GM12801 (cell line): Measurements from ENCODE around the gene SLC2A2.

Experiments used
- TF ChIP-seq, protein P1 (sequence below): IDR thresholded peaks from one replicate; pipeline ENCODE4 v1.5.1; 2011; ENCODE audit warnings: control low read depth; ENCODE audit not compliant: insufficient read length; ENCODE audit errors: extremely low read depth

Gene SLC2A2

DNA sequence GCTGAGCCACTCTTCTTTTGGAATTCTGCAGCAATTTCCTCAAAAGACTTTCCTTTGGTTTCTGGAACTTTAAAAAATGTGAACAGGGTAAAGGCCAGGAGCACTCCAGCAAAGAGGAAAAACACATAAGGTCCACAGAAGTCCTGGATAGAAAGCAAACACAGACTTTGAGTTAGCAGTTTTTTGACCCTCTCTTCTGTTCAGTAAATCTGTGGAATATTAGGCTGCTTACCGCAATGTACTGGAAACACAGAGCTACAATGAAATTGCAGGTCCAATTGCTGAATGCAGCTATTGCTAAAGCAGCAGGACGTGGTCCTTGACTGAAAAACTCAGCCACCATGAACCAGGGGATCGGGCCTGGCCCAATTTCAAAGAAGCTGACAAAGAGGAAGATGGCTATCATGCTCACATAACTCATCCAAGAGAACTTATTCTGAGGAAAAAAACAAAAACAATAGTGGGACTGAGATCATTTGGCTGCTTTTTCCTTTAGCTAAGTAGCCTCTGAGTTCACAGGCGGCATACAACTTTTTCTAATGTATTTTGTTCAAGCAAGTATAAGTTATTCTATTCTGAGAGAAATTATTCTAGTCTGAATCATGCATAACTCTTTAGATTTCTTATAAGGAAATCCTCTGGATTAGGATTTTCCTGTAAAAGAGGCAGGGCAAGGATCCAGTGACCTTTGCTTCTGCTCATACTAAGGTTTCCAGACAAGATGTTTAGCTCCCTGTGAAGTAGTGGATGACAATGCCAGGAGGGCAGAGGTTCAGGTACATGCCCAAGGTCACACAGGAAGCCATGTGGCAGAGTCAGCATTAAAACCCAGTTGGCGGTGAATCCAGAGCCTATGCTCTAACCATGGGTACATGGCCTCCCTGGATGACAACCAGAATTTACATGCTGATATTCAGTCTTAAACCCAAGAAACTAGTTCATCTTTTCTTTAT lies 28.3 kb downstream of the SLC2A2 start:
- TF ChIP-seq, protein P1, sequence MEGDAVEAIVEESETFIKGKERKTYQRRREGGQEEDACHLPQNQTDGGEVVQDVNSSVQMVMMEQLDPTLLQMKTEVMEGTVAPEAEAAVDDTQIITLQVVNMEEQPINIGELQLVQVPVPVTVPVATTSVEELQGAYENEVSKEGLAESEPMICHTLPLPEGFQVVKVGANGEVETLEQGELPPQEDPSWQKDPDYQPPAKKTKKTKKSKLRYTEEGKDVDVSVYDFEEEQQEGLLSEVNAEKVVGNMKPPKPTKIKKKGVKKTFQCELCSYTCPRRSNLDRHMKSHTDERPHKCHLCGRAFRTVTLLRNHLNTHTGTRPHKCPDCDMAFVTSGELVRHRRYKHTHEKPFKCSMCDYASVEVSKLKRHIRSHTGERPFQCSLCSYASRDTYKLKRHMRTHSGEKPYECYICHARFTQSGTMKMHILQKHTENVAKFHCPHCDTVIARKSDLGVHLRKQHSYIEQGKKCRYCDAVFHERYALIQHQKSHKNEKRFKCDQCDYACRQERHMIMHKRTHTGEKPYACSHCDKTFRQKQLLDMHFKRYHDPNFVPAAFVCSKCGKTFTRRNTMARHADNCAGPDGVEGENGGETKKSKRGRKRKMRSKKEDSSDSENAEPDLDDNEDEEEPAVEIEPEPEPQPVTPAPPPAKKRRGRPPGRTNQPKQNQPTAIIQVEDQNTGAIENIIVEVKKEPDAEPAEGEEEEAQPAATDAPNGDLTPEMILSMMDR: no peak

GRCh38 chr3:170992854-170993253 lies 33.7 kb downstream of the SLC2A2 start:
- TF ChIP-seq, protein P1: no peak

DNA sequence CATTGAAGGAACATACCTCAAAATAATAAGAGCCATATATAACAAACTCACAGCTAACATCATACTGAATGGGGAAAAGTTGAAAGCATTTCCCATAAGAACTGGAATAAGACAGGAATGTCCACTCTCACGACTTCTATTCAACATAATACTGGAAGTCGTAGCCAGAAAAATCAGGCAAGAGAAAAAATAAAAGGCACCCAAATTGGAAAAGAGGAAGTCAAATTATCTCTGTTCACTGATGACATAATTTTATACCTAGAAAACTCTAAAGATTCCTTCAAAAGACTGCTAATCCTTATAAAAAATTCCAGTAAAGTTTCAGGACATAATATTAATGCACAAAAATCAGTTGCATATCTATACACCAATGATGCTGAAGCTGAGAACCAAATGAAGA lies 34.9 kb downstream of the SLC2A2 start:
- TF ChIP-seq, protein P1: no peak

DNA sequence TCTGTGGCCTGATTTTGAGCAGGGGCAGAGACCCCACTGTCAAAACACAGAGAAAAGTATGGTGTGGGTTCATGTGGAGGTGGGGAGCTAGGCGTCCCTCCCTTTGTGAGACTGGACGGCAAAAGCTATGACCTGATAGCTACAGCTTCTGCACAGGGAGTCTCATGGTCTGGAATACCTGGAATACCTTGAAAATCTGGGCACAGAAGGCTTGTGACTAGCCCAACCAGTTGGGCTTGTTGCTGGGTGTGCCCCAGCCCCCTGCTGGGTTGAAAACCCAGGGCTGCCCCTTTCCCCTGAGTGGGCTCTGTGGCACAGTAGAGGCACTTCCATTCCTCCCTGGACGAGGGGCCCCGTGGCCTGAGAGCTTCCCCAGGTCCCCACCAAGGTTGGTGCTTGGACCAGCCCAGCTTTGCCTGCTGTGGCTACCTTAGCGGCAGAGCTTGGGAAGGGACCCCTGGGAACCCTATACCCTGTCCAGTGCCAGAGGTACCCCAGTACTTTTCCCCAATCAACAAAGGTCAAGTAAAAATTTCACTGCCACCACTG lies 37.3 kb downstream of the SLC2A2 start:
- TF ChIP-seq, protein P1: no peak

- TF ChIP-seq, protein P1: no peak
These were observed 38.1 kb downstream of the SLC2A2 start for GRCh38 chr3:170988378-170988777.

- TF ChIP-seq, protein P1: no peak
These were observed 41.2 kb downstream of the SLC2A2 start for GRCh38 chr3:170985304-170985703.

DNA sequence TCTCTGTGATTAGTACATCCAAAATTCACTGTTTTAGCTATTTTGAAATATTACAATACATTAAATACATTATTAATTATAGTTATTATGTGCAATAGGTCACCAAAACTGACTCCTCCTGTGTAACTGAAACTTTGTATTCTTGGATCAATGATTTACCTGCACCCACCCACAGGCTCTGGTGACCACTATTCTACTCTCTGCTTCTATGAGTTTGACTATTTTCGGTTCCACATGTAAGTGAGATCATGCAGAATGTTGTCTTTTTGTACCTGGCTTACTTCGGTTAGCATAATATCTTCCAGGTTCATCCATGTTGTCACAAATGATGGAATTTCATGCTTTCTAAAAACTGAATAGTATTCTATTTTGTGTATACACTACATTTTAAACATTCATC lies 43.8 kb downstream of the SLC2A2 start:
- TF ChIP-seq, protein P1: no peak
